K562 (cell line): ENCODE measurements around the gene GLOD4. TPM values are rescaled to one million over a fixed set of nuclear protein-coding genes. Genes with fewer than 3 reads are reported as not detected.

Experiments
- ATAC-seq: fragments of 200-7000 bp; cut with Tn5 transposase; 3 replicates; pipeline ENCODE4 v1.9.1; 2020; ENCODE audit warnings: moderate library complexity
- BruUV-seq: library from RNA; stranded (reverse); fragments of 400-500 nt; replicated peaks from 2 replicates; lab custom pipeline; 2021; lab: Mats Ljungman, UMichigan
- CTCF ChIA-PET: fragments of 300-600 bp; formaldehyde crosslinking; extraction: SDS; loops from one replicate; lab custom pipeline; 2021; ENCODE audit warnings: low intra/inter-chr PET ratio; lab: Yijun Ruan, JAX
- POLR2A ChIA-PET: fragments of 300-600, 350-650 bp; sonication (Branson Sonifier 250); formaldehyde crosslinking; extraction: SDS; loops from one replicate; lab custom pipeline; 2021; ENCODE audit warnings: antibody characterized with exemption, inconsistent platforms; lab: Yijun Ruan, JAX
- DNase-seq, 4 experiments: peaks; one replicate each; pipeline versions ENCODE4 v3.0.0 to v3.0.0-alpha.2; 2011 to 2018; ENCODE audit warnings: low spot score in 3 of 4, mixed read lengths in 3 of 4; ENCODE audit errors: extremely low read depth in 1 of 4
- FAIRE-seq: peaks from 2 replicates; lab custom pipeline; 2011; peaks lifted over from hg19 to GRCh38; lab: Jason Lieb, UNC
- H2AFZ ChIP-seq: 2 replicates; pipeline ENCODE4 v1.6.0; 2011; ENCODE audit warnings: low read depth, low read length, control low read depth, inconsistent platforms
- H3K27ac ChIP-seq: fragments of 200-600 bp; 3 replicates; pipeline ENCODE4 v1.8.0; 2011; ENCODE audit warnings: low read depth, mild to moderate bottlenecking, control low read depth, inconsistent platforms, low read length, moderate library complexity, mixed read lengths; ENCODE audit errors: extremely low read depth
- H3K27me3 ChIP-seq, 2 experiments: fragments of 300-600 bp in 1 of 2; 2 replicates in 1 of 2; 3 replicates in 1 of 2; pipeline versions ENCODE4 v1.6.0 to v1.8.0; 2011; ENCODE audit warnings: inconsistent platforms in 2 of 2, low read length in 2 of 2, mild to moderate bottlenecking in 1 of 2, mixed read lengths in 1 of 2, moderate library complexity in 1 of 2; ENCODE audit not compliant: control insufficient read depth in 2 of 2, insufficient read depth in 2 of 2
- H3K36me3 ChIP-seq: fragments of 300-600 bp; 3 replicates; pipeline ENCODE4 v1.8.0; 2011; ENCODE audit warnings: mild to moderate bottlenecking, low read length, inconsistent platforms; ENCODE audit not compliant: control insufficient read depth, insufficient read depth
- H3K4me1 ChIP-seq, 2 experiments: fragments of 200-600 bp in 1 of 2; replicated peaks in 1 of 2; 2 replicates in 1 of 2; 3 replicates in 1 of 2; pipeline versions ENCODE4 v1.5.1 to v1.8.0; 2011; ENCODE audit warnings: inconsistent platforms in 2 of 2, low read length in 2 of 2, mild to moderate bottlenecking in 1 of 2, mixed read lengths in 1 of 2, moderate library complexity in 1 of 2; ENCODE audit not compliant: control insufficient read depth in 2 of 2, insufficient read depth in 2 of 2
- H3K4me2 ChIP-seq: 2 replicates; pipeline ENCODE4 v1.6.1; 2011; ENCODE audit warnings: low read length, control low read depth, inconsistent platforms, mixed read lengths; ENCODE audit not compliant: insufficient read depth
- H3K4me3 ChIP-seq: fragments of 200-600 bp; sonication (generic), shearing (Covaris generic); 2 replicates; pipeline ENCODE4 v1.5.1; 2016; ENCODE audit warnings: control low read depth, inconsistent platforms
- H3K79me2 ChIP-seq: fragments of 200-600 bp; 3 replicates; pipeline ENCODE4 v1.8.0; 2011; ENCODE audit warnings: low read length, inconsistent platforms; ENCODE audit not compliant: control insufficient read depth, insufficient read depth
- H3K9ac ChIP-seq, 2 experiments: 2 replicates each; pipeline versions ENCODE4 v1.6.0 to v1.6.1; 2011; ENCODE audit warnings: low read depth in 2 of 2, low read length in 2 of 2, control low read depth in 1 of 2, inconsistent platforms in 1 of 2, mild to moderate bottlenecking in 1 of 2, mixed read lengths in 1 of 2; ENCODE audit not compliant: insufficient read depth in 1 of 2
- H3K9me1 ChIP-seq: one replicate; pipeline ENCODE4 v1.6.0; 2011; ENCODE audit warnings: inconsistent platforms, mild to moderate bottlenecking, low read length, moderate library complexity; ENCODE audit not compliant: control insufficient read depth, insufficient read depth
- H3K9me3 ChIP-seq: replicated peaks from 2 replicates; pipeline ENCODE4 v1.5.1; 2011; ENCODE audit warnings: low read depth, low read length, inconsistent platforms; ENCODE audit not compliant: control insufficient read depth, insufficient read depth
- H4K20me1 ChIP-seq: replicated peaks from 2 replicates; pipeline ENCODE4 v1.6.1; 2011; ENCODE audit warnings: low read length, inconsistent platforms, mixed read lengths; ENCODE audit not compliant: control insufficient read depth, insufficient read depth
- BCOR ChIP-seq: fragments of 450-650 bp; IDR thresholded peaks from 2 replicates; pipeline ENCODE4 v1.6.1; 2016
- CBFA2T3 ChIP-seq: fragments of 450-650 bp; IDR thresholded peaks from 2 replicates; pipeline ENCODE4 v1.6.1; 2017
- NR2C1 ChIP-seq, 2 experiments: fragments of 450-650 bp; IDR thresholded peaks; 2 replicates each; pipeline ENCODE4 v1.6.1; 2017; ENCODE audit warnings: mild to moderate bottlenecking in 2 of 2, antibody characterized with exemption in 1 of 2, inconsistent platforms in 1 of 2, missing compliant biosample characterization in 1 of 2, missing genetic modification characterization in 1 of 2
- SIN3B ChIP-seq: fragments of 450-650 bp; IDR thresholded peaks from 2 replicates; pipeline ENCODE4 v1.6.1; 2017; ENCODE audit warnings: low read depth, mild to moderate bottlenecking, moderate library complexity
- SP1 ChIP-seq: sonication (generic); formaldehyde crosslinking; IDR thresholded peaks from 2 replicates; pipeline ENCODE4 v1.8.1; 2022; ENCODE audit warnings: mild to moderate bottlenecking, missing genetic modification reagents
- TARDBP ChIP-seq: fragments of 450-650 bp; IDR thresholded peaks from 2 replicates; pipeline ENCODE4 v1.6.1; 2016
- TBL1XR1 ChIP-seq, 2 experiments: IDR thresholded peaks; 2 replicates each; pipeline ENCODE4 v1.6.1; 2012; ENCODE audit warnings: improper control_type of control experiment in 2 of 2, low read length in 2 of 2, mild to moderate bottlenecking in 1 of 2
- ZBTB17 ChIP-seq: fragments of 450-650 bp; formaldehyde crosslinking; IDR thresholded peaks from 2 replicates; pipeline ENCODE4 v1.4.0; 2020; ENCODE audit warnings: mild to moderate bottlenecking
- ZNF140 ChIP-seq: fragments of 250-450 bp; sonication (Bioruptor Pico); IDR thresholded peaks from 2 replicates; pipeline ENCODE4 v1.8.0; 2021; ENCODE audit warnings: moderate library complexity, mild to moderate bottlenecking, inconsistent platforms
- ZNF253 ChIP-seq: fragments of 250-450 bp; sonication (Bioruptor Pico); conservative IDR thresholded peaks from 2 replicates; pipeline ENCODE4 v1.6.1; 2021; ENCODE audit warnings: mild to moderate bottlenecking
- ZNF316 ChIP-seq: fragments of 450-650 bp; IDR thresholded peaks from 2 replicates; pipeline ENCODE4 v1.6.1; 2016
- WGBS: fragments of 100-300 bp; shearing (Covaris generic); methylation state at CpG from one replicate; pipeline ENCODE4 v1.1.6; 2016; ENCODE audit warnings: low coverage, mixed read lengths; ENCODE audit not compliant: insufficient coverage; ENCODE audit errors: missing lambda C conversion rate; 5-methylcytosine and 5-hydroxymethylcytosine counted together
- in situ Hi-C: fragments of 300-500 bp; cut with MboI; formaldehyde crosslinking; loops from 4 replicates; pipeline ENCODE4 v1.15.0; 2018; ENCODE audit warnings: inconsistent platforms, mixed read lengths
- intact Hi-C: fragments of 100-400 bp; cut with micrococcal nuclease; formaldehyde crosslinking; loops from 2 replicates; pipeline ENCODE4 v1.14.2; 2022
- polyA plus RNA-seq, 8 experiments: library from polyadenylated mRNA; depleted of rRNA in 4 of 8; stranded (reverse) in 5 of 8; unstranded in 3 of 8; fragments of >200 nt; fragmentation: Nextera tagmentation in 2 of 8; fragmentation: Illumina TruSeq in 1 of 8; extraction: Ambion mirVana in 2 of 8; extraction: Trizol in 1 of 8; gene quantifications; 2 replicates each; pipeline versions ENCODE4 v1.2.1 to v1.2.3, GENCODE V29; 2011 to 2014; ENCODE audit warnings: inconsistent platforms in 1 of 8, missing spikeins in 1 of 8
- total RNA-seq, 7 experiments: library from RNA; depleted of rRNA in 6 of 7; stranded (reverse); fragments of >200 nt in 6 of 7; fragmentation: Illumina TruSeq in 2 of 7; extraction: Trizol in 2 of 7; gene quantifications; 2 replicates each; pipeline versions ENCODE4 v1.2.1 to v1.2.3, GENCODE V29; 2011 to 2021; ENCODE audit warnings: low replicate concordance in 1 of 7

Gene GLOD4
- total and polyA plus RNA-seq, 9 of the 15 experiments (the other 6 are each of a cell fraction or from before 2014, with no cell fraction given), result 52.0 to 109 (median 64.9) TPM

DNA sequence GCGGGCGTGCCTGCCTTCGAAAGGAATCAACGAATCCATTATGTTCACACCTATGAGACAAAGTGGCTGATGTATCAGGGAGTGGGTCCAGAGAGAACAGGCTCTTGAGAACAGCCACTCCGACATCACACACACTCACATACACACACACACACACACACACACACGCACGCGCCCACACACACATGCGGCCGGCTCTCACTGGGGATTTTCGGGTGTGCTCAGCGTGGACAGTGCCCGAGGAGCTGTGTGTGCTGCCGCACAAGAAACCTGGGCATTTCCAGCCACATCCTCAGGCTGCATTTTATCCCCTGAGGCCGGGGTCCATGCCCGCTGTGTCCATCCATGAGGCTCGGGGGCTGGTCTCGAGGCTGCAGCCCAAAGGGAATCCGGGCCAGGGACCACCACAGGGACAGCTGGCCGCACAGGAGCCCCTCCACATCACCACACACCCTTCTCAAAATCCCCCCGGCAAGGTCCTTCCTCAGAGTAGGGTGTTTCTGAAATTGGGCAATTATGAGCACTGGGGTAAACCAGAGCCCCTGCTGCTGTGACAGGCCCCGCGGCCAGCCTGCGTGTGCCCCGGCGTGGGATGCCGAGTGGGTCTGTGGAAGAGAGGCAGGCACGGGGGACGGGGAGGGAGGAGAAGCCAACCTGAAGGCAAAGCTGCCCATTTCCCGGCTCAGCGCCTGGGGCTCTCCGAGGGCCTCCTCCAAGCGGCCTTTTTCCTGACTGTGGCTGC is 24.9 kb upstream of the GLOD4 start:
- no peaks in the 10 kb centered on the region; a peak in 1 of 5 replicates for H3K4me1 ChIP-seq
- ATAC-seq, result no peak

GRCh38 chr17:806346-806745 is 24.3 kb upstream of the GLOD4 start:
- ChIA-PET CTCF (interaction anchor here (0.6 kb wide), 1 partner anchor 38 kb away, joined by 3 read pairs; no protein-coding TSS in a partner anchor), POLR2A (no interaction called here)
- Histone ChIP-seq H3K9me3 (no peaks in the 10 kb centered on the region), H3K4me2 (no peak overlapping the region), H3K4me3 (no peak overlapping the region), H3K36me3 (no peaks in the 10 kb centered on the region), H3K27me3 (peaks cover 16 to 53% of the 10 kb centered on the region in 2 experiments), H3K9me1 (no peaks in the 10 kb centered on the region), H3K79me2 (no peaks in the 10 kb centered on the region), H3K4me1 (no peaks in the 10 kb centered on the region; a peak in 1 of 5 replicates), H3K9ac (no peak overlapping the region), H3K27ac (no peak overlapping the region), H2AFZ (no peak overlapping the region), H4K20me1 (no peaks in the 10 kb centered on the region)
- no peak for TF ChIP-seq ZBTB17
- TF ChIP-seq NR2C1 (IDR thresholded peaks at IDR 0.05), result no peak
- TF ChIP-seq NR2C1 (tag; IDR thresholded peaks at IDR 0.05), result no peak
- TF ChIP-seq SP1 (CRISPR knock-in tag), result no peak
- TF ChIP-seq TBL1XR1 (IDR thresholded peaks at IDR 0.05; ENCODE audit: low read length in 2 of 2), result no peak
- BruUV-seq, result no TSS peak
- FAIRE-seq (no peak), DNase-seq (no peak), ATAC-seq (no peak)
- intact Hi-C loops, result loop anchor here (5.0 kb wide), 1 partner anchor 176 kb away; no protein-coding TSS in a partner anchor
- in situ Hi-C loops, result no loop called here
- 0% methylated on average over 5 of the region's 13 CpGs for WGBS

More for the DNA sequence above, 24.9 kb upstream of the GLOD4 start:
- Histone ChIP-seq H3K27me3 (peaks cover 16 to 48% of the 10 kb centered on the region in 2 experiments), H3K9me3 (no peaks in the 10 kb centered on the region), H3K36me3 (no peaks in the 10 kb centered on the region), H4K20me1 (no peaks in the 10 kb centered on the region), H3K79me2 (no peaks in the 10 kb centered on the region), H2AFZ (no peak overlapping the region), H3K4me2 (no peak overlapping the region), H3K9ac (no peak overlapping the region), H3K27ac (no peak overlapping the region), H3K4me3 (no peak overlapping the region), H3K9me1 (no peaks in the 10 kb centered on the region)
- intact Hi-C loops (loop anchor here (5.0 kb wide), 1 partner anchor 175 kb away; no protein-coding TSS in a partner anchor), in situ Hi-C loops (no loop called here)
- WGBS, result 0% methylated on average over 17 of the region's 33 CpGs
- no TSS peak for BruUV-seq
- CTCF ChIA-PET, result interaction anchor here (0.6 kb wide), 1 partner anchor 37 kb away, joined by 3 read pairs; no protein-coding TSS in a partner anchor
- TF ChIP-seq SIN3B, result no peak
- TF ChIP-seq CBFA2T3, result no peak
- no peak for TF ChIP-seq ZNF253 (CRISPR knock-in tag)
- TF ChIP-seq ZNF140 (CRISPR knock-in tag), result no peak
- no peak for TF ChIP-seq BCOR
- TF ChIP-seq ZNF316, result no peak
- TF ChIP-seq TARDBP, result no peak
- DNase-seq, result no peak
- FAIRE-seq, result no peak
- POLR2A ChIA-PET, result interaction anchor here (1.2 kb wide), 1 partner anchor 8 kb away, joined by 3 read pairs; no protein-coding TSS in a partner anchor
